ENCODE results near the gene GRIA1. TPM values are rescaled to one million over a fixed set of nuclear protein-coding genes. Genes with fewer than 3 reads are reported as not detected.
A peak's percentile ranks its signal among the peaks of the same experiment; 100 is the strongest.

The GRIA1 gene
- total RNA-seq, 1 donor from 2014 or later = not detected

DNA sequence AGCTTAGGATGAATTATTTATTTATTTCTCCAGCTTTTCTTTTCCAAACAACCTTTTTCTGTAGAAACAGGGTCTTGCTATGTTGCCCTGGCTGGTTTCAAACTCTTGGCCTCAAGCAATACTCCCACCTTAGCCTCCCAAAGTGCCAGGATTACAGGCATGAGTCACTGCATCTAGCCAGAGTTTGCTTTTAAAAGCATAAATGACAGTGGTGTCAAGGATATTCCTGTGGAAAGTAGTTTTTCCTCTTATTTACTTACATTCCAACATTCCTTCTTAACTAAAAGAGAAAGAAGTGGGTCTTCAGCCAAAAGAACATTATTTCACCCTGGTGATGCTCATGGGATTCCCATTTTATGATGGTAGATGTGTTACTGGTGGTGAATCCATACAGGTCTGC lies 62.4 kb downstream of the GRIA1 start:
- no peak for ATAC-seq

DNA sequence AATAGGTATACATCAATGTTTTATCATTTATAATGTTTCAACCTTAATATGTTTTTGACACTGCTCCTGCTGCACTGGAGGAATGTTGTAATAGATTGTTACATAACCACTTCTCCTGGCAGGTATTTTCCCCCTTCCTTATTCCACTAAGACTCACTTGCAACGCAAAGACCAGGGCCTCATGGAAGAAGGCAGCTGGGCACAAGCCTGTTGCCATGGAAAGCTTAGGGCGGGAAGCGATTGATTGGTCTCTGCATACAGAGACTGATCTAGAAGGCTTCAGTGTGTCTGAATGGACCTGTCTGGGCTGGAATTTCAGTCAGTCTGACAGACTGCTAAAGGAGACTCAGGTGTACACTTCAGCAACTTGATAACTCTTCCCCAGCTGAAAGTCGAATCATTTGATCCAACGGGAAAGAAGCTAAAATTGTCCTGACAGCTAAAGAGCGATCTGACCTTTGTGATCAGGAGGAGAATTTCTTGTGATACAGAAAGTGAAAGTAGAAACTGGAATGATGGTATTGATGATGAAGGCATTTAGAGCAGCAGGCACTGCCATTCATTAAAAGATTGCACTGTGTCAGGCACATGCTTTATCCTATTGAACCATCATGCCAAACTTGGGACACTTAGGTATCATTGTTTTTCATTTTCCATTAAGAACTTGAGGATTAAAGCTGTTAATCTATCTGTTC lies 65.1 kb downstream of the GRIA1 start:
- peak; percentile 52 for ATAC-seq

DNA sequence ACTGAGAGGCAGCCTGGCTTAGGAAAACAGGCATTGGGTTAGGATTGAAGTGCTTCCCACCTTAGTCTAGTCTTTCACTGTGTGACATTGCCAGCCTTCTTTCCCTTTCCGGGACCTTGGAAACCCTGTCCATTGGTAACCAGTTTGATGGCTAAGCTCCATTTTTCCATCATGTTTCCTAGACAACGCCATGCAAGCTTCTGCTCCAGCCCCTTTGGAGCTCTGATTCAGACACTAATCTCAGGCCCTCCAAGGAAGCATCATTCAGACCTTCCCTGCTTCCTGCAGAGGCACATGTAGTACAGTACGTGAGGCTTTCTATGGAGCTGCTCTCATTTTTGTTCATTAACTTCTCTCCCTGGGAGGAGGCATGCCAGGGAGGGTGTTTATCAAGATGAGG lies 68.5 kb downstream of the GRIA1 start:
- ATAC-seq = no peak

DNA sequence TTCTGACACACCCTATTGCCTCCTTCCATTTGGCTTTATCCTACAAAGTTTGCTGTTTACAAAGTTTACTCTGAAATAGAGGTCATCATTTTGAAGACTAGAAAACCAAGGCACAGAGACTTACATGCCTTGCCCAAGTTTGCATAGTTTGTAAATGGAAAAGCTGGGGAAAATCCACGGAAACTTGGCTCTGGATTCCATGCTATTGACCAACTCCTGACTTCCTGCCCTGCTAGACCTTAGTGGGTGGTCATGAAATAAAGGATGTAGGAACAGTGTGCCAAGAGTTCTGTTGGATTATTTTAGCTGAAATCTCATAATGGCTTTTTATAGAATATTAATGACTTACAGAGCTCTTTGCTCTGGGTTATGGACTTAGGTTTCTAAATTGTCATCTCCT lies 69.5 kb downstream of the GRIA1 start:
- ATAC-seq = no peak

DNA sequence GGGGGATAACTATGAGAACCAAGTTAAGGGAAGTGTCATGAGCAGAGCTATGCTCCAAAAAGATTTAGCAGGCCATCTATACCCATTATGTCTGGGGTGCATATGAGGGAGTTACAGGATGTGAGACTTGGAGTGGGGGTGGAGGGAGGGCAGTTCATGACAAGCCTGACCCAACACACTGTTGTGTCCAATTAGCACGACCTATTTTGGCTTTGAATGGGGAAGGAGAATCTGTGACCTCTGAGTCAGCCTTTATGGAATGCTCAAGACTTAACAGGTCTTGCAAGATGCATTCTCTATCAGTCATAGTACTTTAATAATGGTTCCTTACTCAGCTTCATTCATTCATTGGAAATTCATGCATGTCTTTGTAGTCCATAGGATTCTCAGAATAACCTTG lies 71.7 kb downstream of the GRIA1 start:
- ATAC-seq = peak; percentile 90

DNA sequence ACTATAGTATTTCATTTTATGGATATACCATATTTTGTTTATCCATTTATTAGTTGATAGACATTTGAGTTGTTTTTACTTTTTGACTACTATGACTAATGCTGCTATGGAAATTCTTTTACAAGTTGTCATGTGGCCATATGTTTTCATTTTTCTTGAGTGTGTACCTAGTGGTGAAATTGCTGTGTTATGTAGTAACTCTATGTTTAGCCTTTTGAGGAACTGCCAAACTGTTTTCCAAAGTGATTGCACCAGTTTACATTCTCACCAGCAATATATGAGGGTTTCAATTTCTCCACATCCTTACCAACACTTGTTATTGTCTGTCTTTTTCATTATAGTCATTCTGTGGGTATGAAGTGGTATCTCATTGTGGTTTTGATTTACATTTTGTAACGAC lies 75.4 kb downstream of the GRIA1 start:
- ATAC-seq = no peak

DNA sequence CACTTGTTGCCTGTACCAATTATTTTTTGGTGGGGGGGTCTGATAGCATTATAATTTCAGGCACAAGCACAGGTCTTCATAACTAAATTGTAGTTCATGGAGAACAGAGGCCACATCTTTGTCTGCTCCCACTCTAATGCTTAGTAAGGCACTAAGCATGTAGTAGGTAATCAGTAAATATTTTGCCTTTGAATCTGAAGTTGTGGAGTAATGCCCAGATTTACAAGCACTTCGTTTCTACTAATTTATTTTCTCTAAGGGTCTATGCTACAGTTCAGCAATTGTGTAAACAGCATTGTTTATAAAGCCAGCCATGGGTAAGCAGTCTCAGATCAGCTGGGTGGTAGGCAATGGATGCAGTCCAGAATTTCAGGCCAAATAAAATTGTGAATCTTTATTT lies 78.6 kb downstream of the GRIA1 start:
- ATAC-seq = no peak

DNA sequence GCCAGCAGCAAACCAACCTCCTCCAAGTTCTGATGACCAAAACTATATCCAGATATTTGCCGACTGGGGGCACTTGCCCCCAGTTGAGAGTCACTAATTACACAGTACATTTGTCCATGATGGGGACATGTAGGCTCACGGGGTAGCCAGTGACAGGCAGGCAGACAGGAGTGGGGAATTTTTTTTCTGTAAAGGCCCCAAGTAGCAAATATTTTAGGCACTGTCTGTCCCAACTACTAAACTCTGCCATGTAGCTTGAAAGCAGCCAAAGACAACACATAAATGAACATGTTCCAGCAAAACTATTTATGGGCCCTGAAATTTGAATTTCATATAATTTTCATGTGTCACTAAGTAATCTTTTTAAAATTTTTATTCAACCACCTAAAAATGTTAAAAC lies 80.7 kb downstream of the GRIA1 start:
- ATAC-seq = no peak

DNA sequence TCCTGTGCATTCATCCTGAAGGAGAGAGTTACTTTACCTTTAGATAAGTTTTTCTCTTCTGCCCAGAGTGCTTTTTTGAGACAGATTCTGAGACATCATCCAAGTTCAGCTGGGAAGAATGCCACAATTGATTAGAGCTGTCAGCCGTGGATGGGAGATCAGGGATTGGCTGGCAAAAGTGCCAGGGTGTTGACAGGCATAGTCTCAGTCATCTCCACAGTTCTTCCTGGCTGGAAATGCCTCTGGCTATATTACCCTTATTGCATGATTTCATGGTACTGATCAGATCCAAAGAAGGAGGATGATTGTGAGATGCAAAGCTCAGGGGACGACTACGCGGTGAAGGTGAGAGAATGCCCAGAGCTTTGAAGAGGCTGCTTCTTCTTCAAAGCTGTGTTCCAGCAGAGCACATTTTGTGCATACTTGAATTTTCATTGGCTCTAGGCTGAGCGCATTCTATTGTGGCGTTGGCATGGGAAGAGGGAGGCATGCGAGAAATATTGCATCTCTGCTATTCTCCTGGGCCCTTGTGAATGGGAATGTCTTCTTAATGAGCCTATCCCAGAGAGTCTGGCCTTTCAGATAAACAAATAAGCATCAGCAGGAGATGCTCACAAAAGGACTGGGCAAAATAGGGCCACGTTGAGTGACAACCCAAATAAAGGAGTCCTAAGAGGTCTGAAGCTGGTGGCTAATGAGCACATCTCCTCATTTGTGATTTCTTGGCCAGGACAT lies 82.1 kb downstream of the GRIA1 start:
- ATAC-seq = no peak

DNA sequence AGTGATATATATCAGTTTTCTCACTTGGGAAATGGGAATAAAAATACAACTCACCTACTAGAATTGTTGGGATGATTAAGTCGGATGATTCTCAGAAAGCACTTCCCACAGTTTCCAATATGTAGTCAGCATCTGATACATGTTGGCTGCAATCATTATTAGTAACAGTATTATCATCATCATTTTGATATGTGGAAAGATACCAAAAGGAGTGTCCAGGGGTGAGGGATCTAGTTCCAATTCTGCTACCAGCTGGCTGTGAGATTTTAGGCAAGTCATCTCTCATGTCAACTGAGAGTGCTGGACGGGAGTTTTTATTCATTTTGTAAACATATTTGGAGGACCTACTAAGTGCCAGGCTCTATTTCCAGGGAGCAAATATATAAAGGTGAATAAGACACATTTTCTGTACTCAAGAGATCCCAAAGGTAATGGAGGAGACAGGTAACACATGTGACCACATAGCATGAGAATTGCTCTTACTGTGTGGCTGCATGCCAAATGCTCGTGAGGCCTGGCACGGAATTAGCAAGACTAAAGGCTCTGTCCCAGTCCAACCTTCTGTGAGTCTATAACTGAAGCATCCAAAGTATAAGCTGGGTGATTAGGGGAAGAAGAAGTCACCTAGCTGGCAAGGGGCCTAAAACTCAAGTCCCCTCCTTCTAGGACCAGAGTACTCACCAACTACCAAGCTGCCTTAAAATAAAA lies 83.0 kb downstream of the GRIA1 start:
- no peak for ATAC-seq

DNA sequence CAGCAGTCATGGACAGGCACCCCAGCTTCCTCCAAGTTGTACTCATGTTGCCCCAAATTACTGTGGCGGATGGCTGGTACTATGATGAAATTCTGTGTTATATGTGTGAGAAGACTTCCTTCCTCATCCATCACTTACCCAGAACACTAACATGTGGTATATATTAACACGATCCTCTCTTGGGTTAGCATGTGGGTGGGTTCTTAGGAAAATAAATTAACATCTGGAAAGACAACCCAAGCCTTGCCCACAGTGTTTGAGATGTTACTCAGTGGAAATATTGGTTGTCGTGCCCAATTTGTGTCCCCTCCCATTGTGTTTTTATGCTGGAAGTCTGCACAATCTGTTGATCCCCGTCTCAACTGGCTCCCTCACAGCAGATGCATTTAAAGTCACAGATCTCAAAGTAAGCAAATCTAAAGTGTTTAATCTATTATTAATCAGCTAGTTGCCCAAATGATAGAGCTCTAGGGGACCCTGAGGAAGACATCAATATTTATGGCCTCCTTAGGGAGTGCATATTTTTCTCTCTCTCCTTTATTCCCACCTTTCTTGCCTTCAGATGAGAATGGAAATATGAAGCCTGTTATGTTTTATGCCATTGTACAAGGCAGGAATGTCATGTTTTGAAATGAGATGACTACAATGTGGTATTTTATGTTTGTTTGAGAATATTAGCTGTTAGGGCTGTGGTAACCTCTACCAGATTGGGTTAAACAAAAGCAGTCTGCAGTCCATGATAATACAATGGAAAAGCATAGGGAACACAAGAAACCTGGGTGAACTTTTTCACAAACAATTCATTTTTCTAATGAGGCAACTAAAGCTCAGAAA lies 93.9 kb downstream of the GRIA1 start:
- ATAC-seq = no peak

DNA sequence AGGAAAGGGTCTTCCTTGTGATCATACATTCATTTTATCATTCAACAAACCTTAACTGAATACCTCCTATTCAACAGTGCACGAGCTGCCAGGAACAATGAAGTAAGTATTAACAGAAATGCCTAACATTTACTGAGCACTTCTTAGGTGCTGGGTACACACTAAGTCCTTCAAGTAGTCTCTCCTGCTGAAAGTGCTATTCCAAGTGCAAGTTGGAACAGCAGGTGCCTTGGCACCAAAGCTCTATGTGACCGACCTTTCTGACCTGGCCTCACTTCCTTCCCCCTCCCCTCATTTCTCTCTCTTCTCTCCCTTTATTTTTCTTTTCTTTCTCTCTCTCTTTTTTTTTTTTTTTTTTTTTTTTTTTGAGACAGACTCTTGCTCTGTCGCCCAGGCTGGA lies 94.5 kb downstream of the GRIA1 start:
- ATAC-seq = no peak

DNA sequence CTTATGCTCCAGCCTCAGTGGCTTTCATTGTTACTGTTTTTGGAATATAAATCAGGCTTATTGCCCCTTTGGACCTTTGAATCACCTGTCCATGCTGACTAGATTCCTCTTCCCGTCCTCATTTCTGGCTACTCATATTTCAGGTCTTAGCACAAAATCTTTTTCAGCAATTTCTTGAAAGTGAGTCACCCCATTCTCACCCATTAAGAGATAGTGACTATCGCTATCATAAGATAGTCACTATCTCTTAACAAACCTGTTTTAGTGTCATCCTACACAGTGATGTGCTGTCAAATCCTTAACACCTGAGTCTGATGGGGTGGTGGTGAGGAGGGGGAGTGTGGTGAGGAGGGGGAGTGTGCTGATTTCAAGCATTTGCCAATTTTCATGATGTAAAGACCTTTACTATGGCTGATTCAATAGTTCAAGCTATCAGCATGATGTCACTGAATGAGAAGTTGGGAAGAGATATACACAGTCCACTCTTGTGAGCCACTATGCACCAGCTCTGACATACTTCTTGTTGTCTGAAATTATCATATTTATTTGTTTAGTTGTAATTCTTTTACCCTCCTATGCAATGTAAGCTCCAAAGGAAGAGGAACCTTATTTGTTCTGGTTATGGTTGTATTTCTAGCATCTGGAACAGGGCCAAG lies 95.3 kb downstream of the GRIA1 start:
- ATAC-seq = no peak

DNA sequence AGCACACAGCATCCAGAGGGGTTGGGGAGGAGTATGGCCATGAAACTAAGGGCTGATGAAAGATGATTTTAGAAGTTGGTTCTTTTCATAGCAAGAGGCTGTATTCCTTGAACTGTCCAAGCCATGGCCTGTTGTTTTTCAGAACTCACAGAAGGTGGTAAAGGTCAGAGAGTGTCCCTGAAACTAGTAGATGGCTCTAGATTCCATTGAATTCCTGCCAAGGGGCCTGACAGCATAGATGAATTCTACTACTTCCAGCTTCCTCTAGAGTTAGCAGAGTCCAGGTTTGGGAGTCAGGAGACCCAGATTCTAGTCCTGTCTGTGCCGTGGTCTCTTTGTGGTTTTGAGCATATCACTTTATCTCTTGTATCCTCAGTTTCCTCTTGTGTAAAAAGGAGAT lies 101.6 kb downstream of the GRIA1 start:
- ATAC-seq = no peak

DNA sequence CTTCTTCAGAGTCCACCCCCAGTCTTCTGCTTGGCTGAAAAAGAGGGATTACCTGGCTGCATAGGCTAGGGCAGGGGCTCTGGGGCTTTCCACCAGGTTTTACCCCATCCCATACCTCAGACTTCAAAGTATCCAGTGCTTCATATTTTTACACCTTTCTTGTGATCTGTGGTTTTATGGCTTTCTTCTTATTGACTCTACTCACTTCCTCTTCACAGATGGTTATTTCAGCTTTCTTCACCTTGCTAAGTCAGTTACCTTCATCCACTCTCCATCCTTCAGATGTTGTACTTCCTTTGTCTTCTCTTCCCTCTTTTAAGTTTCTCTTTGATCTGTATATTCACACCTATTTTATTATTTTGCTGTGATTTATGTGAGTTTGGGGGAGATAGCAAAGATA lies 104.3 kb downstream of the GRIA1 start:
- ATAC-seq = no peak

DNA sequence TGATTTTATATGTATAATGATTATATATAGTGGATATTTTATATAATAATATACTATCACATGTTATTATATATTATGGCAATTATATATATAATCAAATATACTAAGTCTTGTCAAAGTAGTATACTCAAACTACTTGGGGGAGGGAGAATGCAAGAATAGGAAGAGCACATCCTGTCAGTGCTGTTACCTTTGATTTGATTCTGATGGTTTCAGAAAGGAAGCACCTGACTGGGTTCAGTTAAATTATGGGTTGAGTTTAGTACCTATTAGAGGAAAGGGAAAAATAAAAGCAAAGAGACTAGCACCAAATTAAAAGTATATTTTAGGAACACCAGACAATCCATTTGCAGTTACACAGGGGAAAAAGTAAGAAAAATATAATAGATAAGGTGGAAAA lies 107.6 kb downstream of the GRIA1 start:
- ATAC-seq = no peak

DNA sequence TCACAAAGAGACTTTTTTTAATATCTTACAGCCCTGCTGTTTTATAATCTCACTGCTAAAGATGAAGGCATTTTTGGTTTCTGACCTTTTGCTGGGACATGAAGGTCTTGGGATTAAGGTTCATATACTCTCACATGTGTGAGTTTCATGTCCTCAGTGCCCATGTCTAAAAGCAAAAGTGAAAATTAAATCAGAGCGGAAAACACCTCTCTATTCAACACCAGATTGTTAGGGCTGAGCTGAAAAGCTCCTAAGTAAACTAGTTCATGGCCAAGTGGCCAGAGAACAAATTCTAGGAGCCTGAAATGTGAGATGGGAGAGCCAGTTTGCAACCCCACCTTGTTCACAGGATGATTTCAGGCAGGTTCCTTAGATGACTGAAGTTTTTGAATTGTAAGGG lies 110.9 kb downstream of the GRIA1 start:
- ATAC-seq = no peak

DNA sequence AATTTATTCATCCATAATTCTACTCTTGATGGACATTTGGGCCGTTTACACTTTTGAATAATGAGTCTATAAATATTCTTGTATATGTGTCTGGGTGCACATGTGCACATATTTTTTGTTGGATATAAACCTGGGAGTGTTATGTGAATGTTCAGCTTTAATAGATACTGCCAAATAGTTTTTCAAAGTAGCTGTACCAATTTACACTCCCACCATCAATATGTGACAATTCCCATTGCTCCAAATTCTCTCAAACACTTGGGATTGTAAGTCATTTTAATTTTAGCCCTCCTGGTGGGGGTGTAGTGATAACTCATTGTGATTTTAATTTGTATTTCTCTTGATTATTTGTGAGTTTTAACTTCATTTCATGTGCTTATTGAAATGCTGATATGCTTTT lies 114.9 kb downstream of the GRIA1 start:
- no peak for ATAC-seq

DNA sequence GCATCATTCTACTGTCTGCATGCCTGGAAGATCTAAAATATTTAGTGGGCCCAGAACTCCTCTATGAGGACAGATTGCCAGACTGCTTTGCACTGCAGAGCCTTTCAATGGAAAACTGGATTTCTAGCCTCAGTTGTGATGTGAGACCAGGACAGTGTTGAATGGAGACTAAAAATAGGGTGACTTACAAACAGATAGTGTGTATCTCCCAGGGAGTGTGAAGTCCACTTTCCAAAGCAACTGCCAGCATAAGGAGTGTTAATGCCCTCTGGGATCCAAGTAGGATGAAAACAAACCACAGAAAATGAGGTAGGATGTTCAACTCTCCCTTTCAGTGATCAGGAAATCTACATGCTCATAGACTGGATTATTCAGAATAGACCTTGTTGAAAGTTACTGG lies 119.5 kb downstream of the GRIA1 start:
- no peak for ATAC-seq

DNA sequence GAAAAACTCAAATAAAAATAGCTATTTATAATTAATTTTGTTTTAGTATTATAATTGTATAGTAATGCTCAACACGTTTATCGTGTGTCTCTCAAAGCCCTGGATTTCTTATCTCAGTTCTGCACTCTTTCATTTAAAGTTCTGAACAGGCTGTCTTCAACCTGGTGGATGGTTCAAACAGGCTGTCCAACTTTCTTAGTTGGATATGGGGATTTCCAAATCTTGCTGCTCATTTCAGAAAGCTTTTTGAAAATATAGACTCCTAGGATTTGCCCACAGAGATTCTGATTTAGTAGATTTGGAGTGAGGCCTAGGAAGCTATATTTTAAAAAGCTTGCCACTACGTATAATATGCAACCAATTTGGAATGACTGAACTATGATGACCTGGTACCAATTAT lies 120.3 kb downstream of the GRIA1 start:
- no peak for ATAC-seq

DNA sequence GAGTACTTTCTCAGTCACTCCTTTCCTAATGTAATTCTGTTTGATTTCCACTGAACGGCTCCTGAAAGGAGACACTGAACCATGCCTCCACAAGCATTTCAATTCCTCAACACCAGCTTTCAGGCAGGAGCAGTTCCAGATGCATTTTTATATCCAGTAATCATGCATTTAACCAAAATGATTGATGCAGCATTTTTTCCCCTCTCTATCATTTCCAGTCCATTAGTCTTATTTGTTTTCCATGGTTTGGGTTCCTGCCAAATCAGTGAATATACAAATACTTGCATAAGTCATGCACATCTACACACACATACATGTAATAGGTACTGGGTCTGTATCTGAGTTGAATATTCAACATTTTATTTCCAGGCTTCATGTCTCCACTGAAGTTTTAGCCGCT lies 122.7 kb downstream of the GRIA1 start:
- ATAC-seq = no peak

DNA sequence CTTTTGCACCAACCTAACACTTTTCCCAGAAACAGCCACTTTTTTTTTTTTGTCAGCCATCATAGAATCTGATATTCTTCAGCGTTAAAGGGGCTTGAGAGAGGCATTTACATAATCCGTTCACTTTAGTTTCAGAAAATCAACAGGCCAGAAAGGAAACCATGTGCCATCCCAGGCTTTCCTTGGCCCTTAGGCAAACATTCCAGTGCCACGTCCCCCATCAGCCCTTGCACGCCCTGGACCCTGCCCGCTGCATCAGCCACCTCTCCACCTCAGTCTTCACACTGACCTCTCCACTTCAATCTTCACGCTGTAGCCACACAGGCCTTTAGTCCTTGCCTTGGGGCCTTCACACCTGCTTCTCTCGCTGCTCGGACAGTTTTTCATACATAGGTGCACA lies 123.2 kb downstream of the GRIA1 start:
- ATAC-seq = no peak

DNA sequence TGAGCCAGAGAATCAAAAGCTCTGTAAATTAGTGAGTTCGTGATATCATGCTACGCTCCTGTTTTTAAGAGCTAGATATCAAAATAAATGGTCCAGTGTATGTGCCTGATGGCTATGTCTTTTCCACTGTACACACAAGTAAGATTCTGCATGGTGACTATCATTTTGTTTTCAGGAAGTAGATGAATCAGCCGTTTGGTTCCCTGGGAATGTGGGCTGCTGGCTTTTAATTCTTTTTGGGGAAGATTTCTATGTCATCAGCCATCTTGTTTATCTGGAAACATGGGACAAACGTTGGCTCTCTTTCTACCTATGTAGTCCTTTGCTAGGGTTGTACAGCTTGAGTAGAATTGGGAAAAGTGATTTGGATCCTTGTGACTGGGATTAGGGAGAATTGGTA lies 126.7 kb downstream of the GRIA1 start:
- no peak for ATAC-seq

Data from esophagus mucosa (tissue), 1 donor.